Measurements from ENCODE around the gene ARHGAP6.

DNA sequence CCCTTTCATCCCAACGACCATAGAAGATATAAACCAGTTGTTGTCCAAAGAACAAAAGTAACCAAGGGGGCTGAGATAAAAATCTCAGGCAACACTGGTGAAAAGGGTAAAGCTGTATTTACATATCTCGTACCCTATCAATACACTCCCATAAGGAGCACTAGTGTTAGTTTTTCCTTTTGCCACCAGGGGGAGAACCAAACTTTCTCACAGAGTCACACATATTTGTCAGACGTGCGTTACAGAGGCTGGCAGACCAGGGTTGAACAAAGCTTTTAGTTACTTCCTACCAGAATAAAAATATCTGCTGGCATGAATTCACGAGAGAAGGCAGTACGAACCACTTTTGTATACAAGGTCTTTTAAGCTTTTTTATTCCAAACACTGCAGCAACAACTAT lies 284.3 kb downstream of the ARHGAP6 start:
- no peak for TF ChIP-seq KDM1A (IDR thresholded peaks at IDR 0.05; ENCODE audit: low read depth)
- no peak for TF ChIP-seq CHD2 (IDR thresholded peaks at IDR 0.05; ENCODE audit: low read length, partially characterized antibody)
- no peak for TF ChIP-seq CHD4 (IDR thresholded peaks at IDR 0.05; ENCODE audit: borderline replicate concordance)

Measured in A549 (cell line).